MCF 10A (cell line): Measurements from ENCODE around the gene UHRF1. TPM values are rescaled to one million over a fixed set of nuclear protein-coding genes. Genes with fewer than 3 reads are reported as not detected.

ENCODE experiments used
- BruUV-seq: library from RNA; stranded (reverse); fragments of 400-500 nt; replicated peaks from 2 replicates; lab custom pipeline; 2021; lab: Mats Ljungman, UMichigan
- CTCF ChIA-PET: fragments of 300-600 bp; sonication (Branson Sonifier 250); formaldehyde crosslinking; extraction: SDS; loops from one replicate; lab custom pipeline; 2021; ENCODE audit warnings: antibody characterized with exemption, inconsistent platforms; lab: Yijun Ruan, JAX
- POLR2A ChIA-PET: fragments of 300-600, 350-650 bp; sonication (Branson Sonifier 250); formaldehyde crosslinking; extraction: SDS; loops from one replicate; lab custom pipeline; 2020; ENCODE audit warnings: antibody characterized with exemption, inconsistent platforms; lab: Yijun Ruan, JAX
- DNase-seq: peaks from one replicate; pipeline ENCODE4 v3.0.0-alpha.2; 2018; ENCODE audit not compliant: unreplicated experiment
- H3K27ac Mint-ChIP-seq: one replicate; pipeline ENCODE4 v1.8.0; 2022; ENCODE audit warnings: mild to moderate bottlenecking, low read depth, mixed read lengths; ENCODE audit not compliant: unreplicated experiment
- H3K27me3 Mint-ChIP-seq: one replicate; pipeline ENCODE4 v1.8.0; 2022; ENCODE audit warnings: mixed read lengths; ENCODE audit not compliant: insufficient read depth, unreplicated experiment
- H3K36me3 Mint-ChIP-seq: one replicate; pipeline ENCODE4 v1.8.0; 2022; ENCODE audit warnings: mild to moderate bottlenecking, moderate library complexity, mixed read lengths; ENCODE audit not compliant: insufficient read depth, unreplicated experiment
- H3K4me1 Mint-ChIP-seq: one replicate; pipeline ENCODE4 v1.8.0; 2022; ENCODE audit warnings: mixed read lengths; ENCODE audit not compliant: insufficient read depth, unreplicated experiment
- H3K4me3 Mint-ChIP-seq: one replicate; pipeline ENCODE4 v1.8.0; 2022; ENCODE audit warnings: mild to moderate bottlenecking, moderate library complexity, mixed read lengths; ENCODE audit not compliant: unreplicated experiment
- H3K9me3 Mint-ChIP-seq: one replicate; pipeline ENCODE4 v1.8.0; 2022; ENCODE audit warnings: mixed read lengths; ENCODE audit not compliant: unreplicated experiment
- intact Hi-C: fragments of 100-400 bp; cut with micrococcal nuclease; formaldehyde crosslinking; loops from 2 replicates; pipeline ENCODE4 v1.14.1; 2022
- total RNA-seq: library from RNA; stranded (reverse); gene quantifications from 2 replicates; pipeline ENCODE4 v1.2.3, GENCODE V29; 2022
- TF ChIP-seq, protein P1 (sequence below): fragments of 200-600 bp; IDR thresholded peaks from one replicate; pipeline ENCODE4 v1.8.0; 2022; ENCODE audit warnings: antibody characterized with exemption, mild to moderate bottlenecking; ENCODE audit not compliant: unreplicated experiment

UHRF1 gene
- total RNA-seq, 1 experiment from 2014 or later, result 16.0 TPM

DNA sequence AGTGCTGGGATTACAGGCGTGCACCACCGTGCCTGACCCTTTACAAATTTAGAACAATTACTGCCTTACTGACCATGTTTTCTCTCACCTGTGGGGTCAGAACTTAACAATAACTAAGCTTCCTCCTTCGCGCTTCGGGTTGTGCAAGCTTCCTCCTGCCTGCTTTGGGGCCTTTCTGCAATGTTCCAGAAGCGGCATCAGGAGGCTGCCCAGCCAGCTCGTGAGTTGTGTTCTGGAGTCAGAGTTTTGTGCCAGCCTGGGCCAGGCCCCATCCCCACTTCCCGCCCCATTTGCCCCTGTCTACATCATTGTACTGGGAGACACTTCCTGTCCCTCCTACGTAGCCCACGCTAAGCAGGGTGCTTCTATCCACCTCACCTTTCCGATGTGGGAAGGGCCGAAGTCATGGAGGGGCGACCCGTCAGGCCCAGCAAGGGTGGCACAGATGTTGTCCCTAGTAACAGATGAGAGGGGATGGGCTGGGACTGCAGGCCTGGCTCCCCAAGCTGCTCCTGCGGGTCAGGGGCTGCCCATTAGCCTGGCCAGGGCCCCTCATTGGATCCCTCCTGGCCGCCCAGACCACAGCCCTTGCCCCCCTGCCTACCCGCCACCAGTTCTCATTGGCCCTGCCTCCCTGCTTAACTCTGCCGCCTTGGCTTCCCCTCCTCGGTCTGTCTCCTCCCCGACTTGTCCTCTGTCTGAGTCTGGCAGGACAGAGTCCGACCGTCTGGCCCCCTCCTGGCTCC lies 13.4 kb downstream of the UHRF1 start:
- DNase-seq, result no peak
- TF ChIP-seq, protein P1, sequence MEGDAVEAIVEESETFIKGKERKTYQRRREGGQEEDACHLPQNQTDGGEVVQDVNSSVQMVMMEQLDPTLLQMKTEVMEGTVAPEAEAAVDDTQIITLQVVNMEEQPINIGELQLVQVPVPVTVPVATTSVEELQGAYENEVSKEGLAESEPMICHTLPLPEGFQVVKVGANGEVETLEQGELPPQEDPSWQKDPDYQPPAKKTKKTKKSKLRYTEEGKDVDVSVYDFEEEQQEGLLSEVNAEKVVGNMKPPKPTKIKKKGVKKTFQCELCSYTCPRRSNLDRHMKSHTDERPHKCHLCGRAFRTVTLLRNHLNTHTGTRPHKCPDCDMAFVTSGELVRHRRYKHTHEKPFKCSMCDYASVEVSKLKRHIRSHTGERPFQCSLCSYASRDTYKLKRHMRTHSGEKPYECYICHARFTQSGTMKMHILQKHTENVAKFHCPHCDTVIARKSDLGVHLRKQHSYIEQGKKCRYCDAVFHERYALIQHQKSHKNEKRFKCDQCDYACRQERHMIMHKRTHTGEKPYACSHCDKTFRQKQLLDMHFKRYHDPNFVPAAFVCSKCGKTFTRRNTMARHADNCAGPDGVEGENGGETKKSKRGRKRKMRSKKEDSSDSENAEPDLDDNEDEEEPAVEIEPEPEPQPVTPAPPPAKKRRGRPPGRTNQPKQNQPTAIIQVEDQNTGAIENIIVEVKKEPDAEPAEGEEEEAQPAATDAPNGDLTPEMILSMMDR, result no peak
- ChIA-PET POLR2A (no interaction called here), CTCF (no interaction called here)
- no peaks in the 10 kb centered on the region for H3K9me3 Mint-ChIP-seq
- BruUV-seq, result no TSS peak
- intact Hi-C loops, result no loop called here
- H3K27ac Mint-ChIP-seq, result peak overlapping the region; percentile 63
- H3K36me3 Mint-ChIP-seq, result peaks cover 7% of the 10 kb centered on the region
- no peak overlapping the region for H3K4me3 Mint-ChIP-seq
- peaks cover 5% of the 10 kb centered on the region for H3K4me1 Mint-ChIP-seq
- no peaks in the 10 kb centered on the region for H3K27me3 Mint-ChIP-seq

DNA sequence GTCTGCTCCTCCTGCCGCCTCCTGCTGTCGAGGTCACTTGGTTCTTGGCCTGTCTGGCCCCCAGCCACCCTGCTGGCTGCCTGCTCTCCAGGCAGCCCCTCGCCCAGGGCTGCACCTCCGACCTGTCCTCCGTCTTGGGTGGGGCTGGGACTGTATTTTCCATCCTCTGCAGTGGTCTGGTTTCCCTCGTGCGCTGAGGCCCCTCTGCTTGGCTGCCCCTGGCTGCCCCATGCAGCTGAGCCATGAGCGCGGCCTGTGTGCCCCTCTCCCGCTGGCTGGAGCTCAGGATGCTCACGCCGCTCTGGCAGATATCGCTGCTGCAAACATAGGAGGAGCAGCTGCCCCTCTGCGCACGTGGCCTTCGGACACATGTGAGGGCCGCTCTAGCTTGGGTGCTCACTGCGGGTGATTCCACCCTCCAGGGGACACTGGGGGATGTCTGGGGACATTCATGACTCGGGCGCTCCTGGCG lies 14.0 kb downstream of the UHRF1 start:
- ChIA-PET POLR2A (no interaction called here), CTCF (no interaction called here)
- Mint-ChIP-seq H3K27me3 (no peaks in the 10 kb centered on the region), H3K36me3 (peaks cover under 1% of the 10 kb centered on the region), H3K9me3 (no peaks in the 10 kb centered on the region), H3K27ac (no peak overlapping the region), H3K4me1 (peaks cover 5% of the 10 kb centered on the region), H3K4me3 (no peak overlapping the region)
- TF ChIP-seq, protein P1, result no peak
- no peak for DNase-seq
- no TSS peak for BruUV-seq
- intact Hi-C loops, result no loop called here

DNA sequence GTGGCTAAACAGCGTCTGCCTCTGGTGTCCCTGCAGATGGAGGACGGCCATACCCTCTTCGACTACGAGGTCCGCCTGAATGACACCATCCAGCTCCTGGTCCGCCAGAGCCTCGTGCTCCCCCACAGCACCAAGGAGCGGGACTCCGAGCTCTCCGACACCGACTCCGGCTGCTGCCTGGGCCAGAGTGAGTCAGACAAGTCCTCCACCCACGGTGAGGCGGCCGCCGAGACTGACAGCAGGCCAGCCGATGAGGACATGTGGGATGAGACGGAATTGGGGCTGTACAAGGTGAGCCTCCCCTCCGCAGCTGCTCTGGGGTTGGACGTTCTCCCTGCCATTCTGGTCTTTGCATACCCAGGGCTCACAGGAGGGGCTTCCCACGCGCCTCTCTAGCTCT lies 19.9 kb downstream of the UHRF1 start:
- POLR2A ChIA-PET, result interaction anchor here (1.1 to 1.6 kb wide), 2 partner anchors 17 to 206 kb away, joined by 4 to 5 read pairs; partner anchors contain the start of gene DPP9
- intact Hi-C loops, result no loop called here
- TF ChIP-seq, protein P1, result no peak
- Mint-ChIP-seq H3K9me3 (no peaks in the 10 kb centered on the region), H3K27me3 (no peaks in the 10 kb centered on the region), H3K27ac (no peak overlapping the region), H3K4me1 (peaks cover 11% of the 10 kb centered on the region), H3K36me3 (peaks cover 31% of the 10 kb centered on the region), H3K4me3 (no peak overlapping the region)
- no TSS peak for BruUV-seq
- no peak for DNase-seq
- CTCF ChIA-PET, result interaction anchor here (1.0 to 1.2 kb wide), 2 partner anchors 58 to 102 kb away, joined by 3 read pairs; no protein-coding TSS in a partner anchor

DNA sequence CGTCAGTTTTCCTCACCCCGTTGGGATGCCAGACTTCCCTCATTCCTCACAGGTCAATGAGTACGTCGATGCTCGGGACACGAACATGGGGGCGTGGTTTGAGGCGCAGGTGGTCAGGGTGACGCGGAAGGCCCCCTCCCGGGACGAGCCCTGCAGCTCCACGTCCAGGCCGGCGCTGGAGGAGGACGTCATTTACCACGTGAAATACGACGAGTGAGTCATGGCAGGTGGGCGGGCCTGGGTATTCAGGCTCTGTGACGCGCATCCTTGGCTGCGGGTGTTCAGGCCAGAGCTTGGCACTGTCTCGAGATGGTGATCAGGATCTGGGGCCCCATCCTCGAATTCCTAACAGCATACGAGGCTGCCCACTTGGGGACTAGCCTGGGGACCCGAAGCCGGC lies 21.4 kb downstream of the UHRF1 start:
- intact Hi-C loops, result no loop called here
- BruUV-seq, result no TSS peak
- no peaks in the 10 kb centered on the region for H3K27me3 Mint-ChIP-seq
- no peak for DNase-seq
- no peaks in the 10 kb centered on the region for H3K9me3 Mint-ChIP-seq
- no peak overlapping the region for H3K27ac Mint-ChIP-seq
- no peak overlapping the region for H3K4me3 Mint-ChIP-seq
- peaks cover 37% of the 10 kb centered on the region for H3K36me3 Mint-ChIP-seq
- ChIA-PET POLR2A (interaction anchor here (0.6 to 1.9 kb wide), 2 partner anchors 38 to 208 kb away, joined by 4 to 5 read pairs; partner anchors contain the start of gene KDM4B), CTCF (no interaction called here)
- peaks cover 5% of the 10 kb centered on the region for H3K4me1 Mint-ChIP-seq
- TF ChIP-seq, protein P1, result no peak
